H1 (cell line): ENCODE measurements around the gene SLC1A5.

Experiments
- EZH2 ChIP-seq: fragments of 200-600 bp; sonication (generic); IDR thresholded peaks from 2 replicates; pipeline ENCODE4 v1.7.1; 2012; ENCODE audit warnings: low read depth, mild to moderate bottlenecking, moderate library complexity, low read length, inconsistent platforms; ENCODE audit not compliant: severe bottlenecking
- POLR2A ChIP-seq, 2 experiments: IDR thresholded peaks; 1 replicate in 1 of 2; 2 replicates in 1 of 2; pipeline ENCODE4 v1.6.1; 2011; ENCODE audit warnings: low read depth in 2 of 2, low read length in 2 of 2, mild to moderate bottlenecking in 2 of 2; ENCODE audit errors: control extremely low read depth in 1 of 2
- SIN3A ChIP-seq, 2 experiments: IDR thresholded peaks in 1 of 2; conservative IDR thresholded peaks in 1 of 2; 2 replicates each; pipeline ENCODE4 v1.6.1; 2011 to 2012; ENCODE audit warnings: low read length in 2 of 2, improper control_type of control experiment in 1 of 2, low read depth in 1 of 2, mild to moderate bottlenecking in 1 of 2
- TCF12 ChIP-seq: IDR thresholded peaks from 2 replicates; pipeline ENCODE4 v1.6.1; 2011; ENCODE audit warnings: low read depth, mild to moderate bottlenecking, low read length
- TF ChIP-seq, protein P1 (sequence below), 3 experiments: IDR thresholded peaks; 1 replicate in 2 of 3; 2 replicates in 1 of 3; pipeline versions ENCODE4 v1.5.1 to v1.6.1; 2011; ENCODE audit warnings: low read length in 3 of 3, mild to moderate bottlenecking in 3 of 3, inconsistent platforms in 2 of 3, low read depth in 1 of 3, moderate library complexity in 1 of 3; ENCODE audit not compliant: insufficient read depth in 1 of 3; ENCODE audit errors: control extremely low read depth in 1 of 3

DNA sequence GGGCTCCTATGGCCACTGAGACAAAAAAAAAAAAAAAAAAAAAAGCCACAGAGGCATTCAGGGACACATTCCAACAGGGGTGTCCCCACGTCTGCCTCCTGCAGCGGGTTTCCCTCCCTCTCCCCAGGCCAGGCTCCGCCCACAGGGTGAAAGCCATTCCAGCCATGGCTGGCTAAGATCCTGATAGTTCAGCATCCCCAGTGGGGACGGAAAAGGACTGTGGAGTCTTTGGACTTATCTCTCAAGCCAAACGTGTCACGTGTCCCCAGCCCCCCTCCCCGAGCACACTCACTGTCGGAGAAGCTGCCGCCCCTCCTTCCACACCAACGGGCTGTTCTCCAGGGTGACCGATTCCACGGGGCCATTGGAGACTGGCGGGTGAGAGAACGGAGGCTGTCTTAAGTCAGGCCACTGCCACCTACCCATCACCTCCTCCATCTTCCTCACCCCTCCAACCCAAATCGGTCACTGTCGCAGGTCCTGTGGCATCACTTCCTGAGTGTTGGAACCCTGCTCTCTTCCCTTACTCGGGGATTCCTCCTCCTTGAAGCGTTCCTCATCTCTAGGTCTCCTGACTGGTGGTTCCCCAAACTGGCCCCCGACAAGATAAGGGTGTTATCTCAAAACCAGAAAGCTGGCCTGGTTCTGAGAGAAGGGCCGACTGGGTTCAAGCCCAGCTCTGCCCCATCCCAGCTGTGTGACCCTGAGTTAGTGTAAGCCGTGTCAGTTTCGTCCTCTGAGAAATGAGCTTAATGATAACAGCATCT lies 51.7 kb downstream of the SLC1A5 start:
- TF ChIP-seq, protein P1, sequence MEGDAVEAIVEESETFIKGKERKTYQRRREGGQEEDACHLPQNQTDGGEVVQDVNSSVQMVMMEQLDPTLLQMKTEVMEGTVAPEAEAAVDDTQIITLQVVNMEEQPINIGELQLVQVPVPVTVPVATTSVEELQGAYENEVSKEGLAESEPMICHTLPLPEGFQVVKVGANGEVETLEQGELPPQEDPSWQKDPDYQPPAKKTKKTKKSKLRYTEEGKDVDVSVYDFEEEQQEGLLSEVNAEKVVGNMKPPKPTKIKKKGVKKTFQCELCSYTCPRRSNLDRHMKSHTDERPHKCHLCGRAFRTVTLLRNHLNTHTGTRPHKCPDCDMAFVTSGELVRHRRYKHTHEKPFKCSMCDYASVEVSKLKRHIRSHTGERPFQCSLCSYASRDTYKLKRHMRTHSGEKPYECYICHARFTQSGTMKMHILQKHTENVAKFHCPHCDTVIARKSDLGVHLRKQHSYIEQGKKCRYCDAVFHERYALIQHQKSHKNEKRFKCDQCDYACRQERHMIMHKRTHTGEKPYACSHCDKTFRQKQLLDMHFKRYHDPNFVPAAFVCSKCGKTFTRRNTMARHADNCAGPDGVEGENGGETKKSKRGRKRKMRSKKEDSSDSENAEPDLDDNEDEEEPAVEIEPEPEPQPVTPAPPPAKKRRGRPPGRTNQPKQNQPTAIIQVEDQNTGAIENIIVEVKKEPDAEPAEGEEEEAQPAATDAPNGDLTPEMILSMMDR (IDR thresholded peaks at IDR 0.05; ENCODE audit: control extremely low read depth in 1 of 3, insufficient read depth in 1 of 3, low read depth in 1 of 3, low read length in 3 of 3), result no peak
- TF ChIP-seq EZH2 (no peak), POLR2A (IDR thresholded peaks at IDR 0.05; ENCODE audit: control extremely low read depth in 1 of 2, low read depth in 2 of 2, low read length in 2 of 2) (no peak), SIN3A (conservative IDR thresholded peaks at IDR 0.05 in 1 of 2, IDR thresholded peaks at IDR 0.05 in 1 of 2; ENCODE audit: low read depth in 1 of 2, low read length in 2 of 2) (no peak), TCF12 (no peak)
